ENCODE measurements around the gene BNIP1.
"Not testable (repeated sequence)": the region's sequence is repeated elsewhere in the genome, so short reads cannot be mapped to it uniquely, and the experiment has no call there.

BNIP1 gene

GRCh38 chr5:173148354-173148753 lies 4.0 kb downstream of the BNIP1 start:
- Histone ChIP-seq H3K4me2 (ENCODE audit: low read length) (no peak overlapping the region), H4K20me1 (ENCODE audit: control insufficient read depth, insufficient read depth, low read depth, low read length) (no peaks in the 10 kb centered on the region), H3F3A (ENCODE audit: control insufficient read depth, insufficient read depth) (no peaks in the 10 kb centered on the region), H3K4me1 (ENCODE audit: control insufficient read depth, low read length) (peaks cover 14% of the 10 kb centered on the region), H3K79me2 (ENCODE audit: control insufficient read depth, low read length) (peaks cover 18% of the 10 kb centered on the region), H3K4me3 (ENCODE audit: low read length) (no peak overlapping the region), H3K27ac (ENCODE audit: low read depth, low read length) (no peak overlapping the region), H3K27me3 (ENCODE audit: control insufficient read depth, low read length) (no peaks in the 10 kb centered on the region), H3K36me3 (ENCODE audit: control insufficient read depth, low read length) (peaks cover 29% of the 10 kb centered on the region), H3K9me2 (replicated peaks; ENCODE audit: control insufficient read depth, low read length) (no peaks in the 10 kb centered on the region), H3K9me3 (ENCODE audit: control insufficient read depth, insufficient read depth, low read length) (no peaks in the 10 kb centered on the region)
- TF ChIP-seq CTCF (IDR thresholded peaks at IDR 0.05; ENCODE audit: low read depth, low read length, poor library complexity, severe bottlenecking) (no peak), EZH2phosphoT487 (IDR thresholded peaks at IDR 0.05; ENCODE audit: borderline replicate concordance, low read length) (no peak)

GRCh38 chr5:173152547-173152946 lies 8.2 kb downstream of the BNIP1 start:
- TF ChIP-seq CTCF (IDR thresholded peaks at IDR 0.05; ENCODE audit: low read depth, low read length, poor library complexity, severe bottlenecking) (no peak), EZH2phosphoT487 (IDR thresholded peaks at IDR 0.05; ENCODE audit: borderline replicate concordance, low read length) (no peak)
- Histone ChIP-seq H3K4me1 (ENCODE audit: control insufficient read depth, low read length) (no peaks in the 10 kb centered on the region), H3K27me3 (ENCODE audit: control insufficient read depth, low read length) (no peaks in the 10 kb centered on the region), H3K9me2 (replicated peaks; ENCODE audit: control insufficient read depth, low read length) (no peaks in the 10 kb centered on the region), H3F3A (ENCODE audit: control insufficient read depth, insufficient read depth) (no peaks in the 10 kb centered on the region), H3K27ac (ENCODE audit: low read depth, low read length) (no peak overlapping the region), H4K20me1 (ENCODE audit: control insufficient read depth, insufficient read depth, low read depth, low read length) (no peaks in the 10 kb centered on the region), H3K79me2 (ENCODE audit: control insufficient read depth, low read length) (no peaks in the 10 kb centered on the region), H3K4me2 (ENCODE audit: low read length) (no peak overlapping the region), H3K4me3 (ENCODE audit: low read length) (no peak overlapping the region), H3K36me3 (ENCODE audit: control insufficient read depth, low read length) (peaks cover 28% of the 10 kb centered on the region), H3K9me3 (ENCODE audit: control insufficient read depth, insufficient read depth, low read length) (no peaks in the 10 kb centered on the region)

- H3F3A ChIP-seq (ENCODE audit: control insufficient read depth, insufficient read depth) = no peaks in the 10 kb centered on the region
- no peak overlapping the region for H3K4me3 ChIP-seq (ENCODE audit: low read length)
- no peak overlapping the region for H3K4me2 ChIP-seq (ENCODE audit: low read length)
- no peaks in the 10 kb centered on the region for H3K9me3 ChIP-seq (ENCODE audit: control insufficient read depth, insufficient read depth, low read length)
- no peaks in the 10 kb centered on the region for H3K9me2 ChIP-seq (replicated peaks; ENCODE audit: control insufficient read depth, low read length)
- no peaks in the 10 kb centered on the region for H4K20me1 ChIP-seq (ENCODE audit: control insufficient read depth, insufficient read depth, low read depth, low read length)
- no peaks in the 10 kb centered on the region for H3K79me2 ChIP-seq (ENCODE audit: control insufficient read depth, low read length)
- no peak for TF ChIP-seq CTCF (IDR thresholded peaks at IDR 0.05; ENCODE audit: low read depth, low read length, poor library complexity, severe bottlenecking)
- TF ChIP-seq EZH2phosphoT487 (IDR thresholded peaks at IDR 0.05; ENCODE audit: borderline replicate concordance, low read length) = no peak
- peaks cover 21% of the 10 kb centered on the region for H3K36me3 ChIP-seq (ENCODE audit: control insufficient read depth, low read length)
- H3K27me3 ChIP-seq (ENCODE audit: control insufficient read depth, low read length) = no peaks in the 10 kb centered on the region
- H3K4me1 ChIP-seq (ENCODE audit: control insufficient read depth, low read length) = no peaks in the 10 kb centered on the region
- H3K27ac ChIP-seq (ENCODE audit: low read depth, low read length) = no peak overlapping the region
Measured at GRCh38 chr5:173153842-173154241, 9.5 kb downstream of the BNIP1 start.

DNA sequence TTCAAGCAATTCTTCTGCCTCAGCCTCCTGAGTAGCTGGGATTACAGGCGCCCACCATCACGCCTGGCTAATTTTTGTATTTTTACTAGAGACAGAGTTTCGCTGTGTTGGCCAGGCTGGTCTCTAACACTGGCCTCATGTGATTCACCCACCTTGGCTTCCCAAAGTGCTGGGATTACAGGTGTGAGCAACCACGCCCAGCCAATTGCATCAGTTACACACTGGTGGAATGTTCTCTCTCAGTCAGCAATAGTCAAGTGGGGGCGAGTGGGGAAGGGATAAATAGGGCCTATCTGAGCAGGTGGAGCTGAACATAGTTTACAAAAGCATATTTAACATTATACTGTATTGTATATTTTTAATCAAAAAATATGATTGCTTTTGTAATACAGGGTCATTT lies 10.3 kb downstream of the BNIP1 start:
- not testable (repeated sequence) for H3K27ac ChIP-seq (ENCODE audit: low read depth, low read length); H3K9me2 ChIP-seq (replicated peaks; ENCODE audit: control insufficient read depth, low read length); H3K27me3 ChIP-seq (ENCODE audit: control insufficient read depth, low read length); H3F3A ChIP-seq (ENCODE audit: control insufficient read depth, insufficient read depth); H3K4me1 ChIP-seq (ENCODE audit: control insufficient read depth, low read length); H4K20me1 ChIP-seq (ENCODE audit: control insufficient read depth, insufficient read depth, low read depth, low read length); H3K9me3 ChIP-seq (ENCODE audit: control insufficient read depth, insufficient read depth, low read length); H3K4me2 ChIP-seq (ENCODE audit: low read length); H3K79me2 ChIP-seq (ENCODE audit: control insufficient read depth, low read length); H3K4me3 ChIP-seq (ENCODE audit: low read length)
- peaks cover 25% of the 10 kb centered on the region for H3K36me3 ChIP-seq (ENCODE audit: control insufficient read depth, low read length)
